ENCODE data around the gene SCNM1. TPM values are rescaled to one million over a fixed set of nuclear protein-coding genes. Genes with fewer than 3 reads are reported as not detected.

SCNM1 gene
- total and polyA plus RNA-seq, 9 of the 15 experiments (the other 6 are each of a cell fraction or from before 2014, with no cell fraction given): 17.2 to 204 (median 63.0) TPM

DNA sequence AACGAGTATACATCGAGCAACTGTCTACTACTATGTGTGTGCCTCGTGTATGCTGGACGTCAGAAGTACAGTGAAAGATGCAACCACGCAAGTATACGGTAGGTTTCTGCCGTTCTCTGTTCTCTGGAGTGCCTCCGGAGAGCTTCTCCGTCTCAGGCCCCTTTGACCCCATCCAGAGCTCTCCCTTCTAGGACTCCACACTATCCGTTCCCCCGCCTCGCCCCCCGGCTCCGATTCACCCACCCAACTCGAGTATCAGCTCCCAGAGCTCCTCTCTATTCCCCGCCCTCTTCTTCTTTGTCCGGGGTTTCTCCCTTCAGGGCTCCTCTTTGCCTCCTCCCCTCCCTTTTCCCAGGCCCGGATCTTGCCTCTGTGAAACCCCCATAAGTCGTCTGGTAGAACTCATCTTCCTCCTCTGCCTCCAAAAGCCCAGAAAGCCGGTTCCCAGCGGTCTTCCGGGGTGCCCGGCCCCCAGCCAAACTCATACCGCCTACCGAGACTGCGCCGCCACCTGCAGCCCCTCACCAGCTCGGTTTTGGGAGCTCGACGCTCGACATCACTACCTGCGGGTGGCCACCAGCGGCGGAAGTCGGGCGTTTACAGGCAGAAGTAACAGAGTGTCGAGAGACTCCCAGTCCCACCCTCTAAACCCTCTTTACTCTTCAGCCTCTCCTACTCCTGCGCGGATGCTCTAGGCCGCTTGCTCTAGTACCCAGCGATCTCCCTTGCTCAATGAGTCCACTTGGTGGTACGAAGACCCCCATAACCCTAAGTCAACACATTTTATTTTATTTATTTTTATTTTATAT is 23.9 kb downstream of the SCNM1 start, which contains the start of gene VPS72 (continued):
- TF ChIP-seq, protein P1, sequence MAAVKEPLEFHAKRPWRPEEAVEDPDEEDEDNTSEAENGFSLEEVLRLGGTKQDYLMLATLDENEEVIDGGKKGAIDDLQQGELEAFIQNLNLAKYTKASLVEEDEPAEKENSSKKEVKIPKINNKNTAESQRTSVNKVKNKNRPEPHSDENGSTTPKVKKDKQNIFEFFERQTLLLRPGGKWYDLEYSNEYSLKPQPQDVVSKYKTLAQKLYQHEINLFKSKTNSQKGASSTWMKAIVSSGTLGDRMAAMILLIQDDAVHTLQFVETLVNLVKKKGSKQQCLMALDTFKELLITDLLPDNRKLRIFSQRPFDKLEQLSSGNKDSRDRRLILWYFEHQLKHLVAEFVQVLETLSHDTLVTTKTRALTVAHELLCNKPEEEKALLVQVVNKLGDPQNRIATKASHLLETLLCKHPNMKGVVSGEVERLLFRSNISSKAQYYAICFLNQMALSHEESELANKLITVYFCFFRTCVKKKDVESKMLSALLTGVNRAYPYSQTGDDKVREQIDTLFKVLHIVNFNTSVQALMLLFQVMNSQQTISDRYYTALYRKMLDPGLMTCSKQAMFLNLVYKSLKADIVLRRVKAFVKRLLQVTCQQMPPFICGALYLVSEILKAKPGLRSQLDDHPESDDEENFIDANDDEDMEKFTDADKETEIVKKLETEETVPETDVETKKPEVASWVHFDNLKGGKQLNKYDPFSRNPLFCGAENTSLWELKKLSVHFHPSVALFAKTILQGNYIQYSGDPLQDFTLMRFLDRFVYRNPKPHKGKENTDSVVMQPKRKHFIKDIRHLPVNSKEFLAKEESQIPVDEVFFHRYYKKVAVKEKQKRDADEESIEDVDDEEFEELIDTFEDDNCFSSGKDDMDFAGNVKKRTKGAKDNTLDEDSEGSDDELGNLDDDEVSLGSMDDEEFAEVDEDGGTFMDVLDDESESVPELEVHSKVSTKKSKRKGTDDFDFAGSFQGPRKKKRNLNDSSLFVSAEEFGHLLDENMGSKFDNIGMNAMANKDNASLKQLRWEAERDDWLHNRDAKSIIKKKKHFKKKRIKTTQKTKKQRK (IDR thresholded peaks at IDR 0.05; ENCODE audit: borderline replicate concordance, low read depth, low read length): peak; percentile 77
- TF ChIP-seq DNMT1 (IDR thresholded peaks at IDR 0.05) (0 out of 2 replicates have a peak, but pooled peaks have one; percentile 17), ESRRB (CRISPR knock-in tag; IDR thresholded peaks at IDR 0.05; ENCODE audit: borderline replicate concordance) (no peak), ELF2 (CRISPR knock-in tag; IDR thresholded peaks at IDR 0.05) (peak; percentile 93), C11orf30 (IDR thresholded peaks at IDR 0.05; ENCODE audit: low read depth) (peak; percentile 79), ZNF23 (CRISPR knock-in tag; IDR thresholded peaks at IDR 0.05) (no peak), TAF7 (tag; IDR thresholded peaks at IDR 0.05) (peak; percentile 76), NFIC (IDR thresholded peaks at IDR 0.05) (peak; percentile 53), GABPA (tag; conservative IDR thresholded peaks at IDR 0.05; ENCODE audit: low read depth) (peak; percentile 91), JUND (IDR thresholded peaks at IDR 0.05; ENCODE audit: borderline replicate concordance, low read depth, low read length) (peak; percentile 67; the same call in 1 of the 2 replicates), JUND (tag; IDR thresholded peaks at IDR 0.05; ENCODE audit: borderline replicate concordance, low read depth, low read length) (peak; percentile 36; the same call in 1 of the 3 replicates), ZBTB17 (CRISPR knock-in tag; IDR thresholded peaks at IDR 0.05) (peak; percentile 100), TBL1XR1 (IDR thresholded peaks at IDR 0.05; ENCODE audit: low read length in 2 of 2) (peak in 1 of 2 experiments; percentile 52; a peak in 1 of 4 replicates), YY1 (IDR thresholded peaks at IDR 0.05; ENCODE audit: borderline replicate concordance in 1 of 3, control insufficient read depth in 1 of 3, extremely low read depth in 1 of 3, insufficient read depth in 3 of 3, insufficient read length in 1 of 3, insufficient replicate concordance in 2 of 3, low read depth in 1 of 3, low read length in 2 of 3) (peak in 2 of 3 experiments; percentile 85 to 87), BHLHE40 (IDR thresholded peaks at IDR 0.05; ENCODE audit: low read length) (peak; percentile 62), SREBF1 (IDR thresholded peaks at IDR 0.05; ENCODE audit: borderline replicate concordance, low read depth, low read length) (no peak)
- TF ChIP-seq, protein P2, sequence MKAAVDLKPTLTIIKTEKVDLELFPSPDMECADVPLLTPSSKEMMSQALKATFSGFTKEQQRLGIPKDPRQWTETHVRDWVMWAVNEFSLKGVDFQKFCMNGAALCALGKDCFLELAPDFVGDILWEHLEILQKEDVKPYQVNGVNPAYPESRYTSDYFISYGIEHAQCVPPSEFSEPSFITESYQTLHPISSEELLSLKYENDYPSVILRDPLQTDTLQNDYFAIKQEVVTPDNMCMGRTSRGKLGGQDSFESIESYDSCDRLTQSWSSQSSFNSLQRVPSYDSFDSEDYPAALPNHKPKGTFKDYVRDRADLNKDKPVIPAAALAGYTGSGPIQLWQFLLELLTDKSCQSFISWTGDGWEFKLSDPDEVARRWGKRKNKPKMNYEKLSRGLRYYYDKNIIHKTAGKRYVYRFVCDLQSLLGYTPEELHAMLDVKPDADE (conservative IDR thresholded peaks at IDR 0.05; ENCODE audit: control insufficient read depth, low read depth, low read length): peak; percentile 94
- TF ChIP-seq, protein P3, sequence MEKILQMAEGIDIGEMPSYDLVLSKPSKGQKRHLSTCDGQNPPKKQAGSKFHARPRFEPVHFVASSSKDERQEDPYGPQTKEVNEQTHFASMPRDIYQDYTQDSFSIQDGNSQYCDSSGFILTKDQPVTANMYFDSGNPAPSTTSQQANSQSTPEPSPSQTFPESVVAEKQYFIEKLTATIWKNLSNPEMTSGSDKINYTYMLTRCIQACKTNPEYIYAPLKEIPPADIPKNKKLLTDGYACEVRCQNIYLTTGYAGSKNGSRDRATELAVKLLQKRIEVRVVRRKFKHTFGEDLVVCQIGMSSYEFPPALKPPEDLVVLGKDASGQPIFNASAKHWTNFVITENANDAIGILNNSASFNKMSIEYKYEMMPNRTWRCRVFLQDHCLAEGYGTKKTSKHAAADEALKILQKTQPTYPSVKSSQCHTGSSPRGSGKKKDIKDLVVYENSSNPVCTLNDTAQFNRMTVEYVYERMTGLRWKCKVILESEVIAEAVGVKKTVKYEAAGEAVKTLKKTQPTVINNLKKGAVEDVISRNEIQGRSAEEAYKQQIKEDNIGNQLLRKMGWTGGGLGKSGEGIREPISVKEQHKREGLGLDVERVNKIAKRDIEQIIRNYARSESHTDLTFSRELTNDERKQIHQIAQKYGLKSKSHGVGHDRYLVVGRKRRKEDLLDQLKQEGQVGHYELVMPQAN (IDR thresholded peaks at IDR 0.05; ENCODE audit: borderline replicate concordance): peak; percentile 73; the same call in 1 of the 2 replicates
